ENCODE data around the gene DPYD. TPM values are rescaled to one million over a fixed set of nuclear protein-coding genes. Genes with fewer than 3 reads are reported as not detected.

DPYD gene
- total RNA-seq, 1 donor = 81.9 TPM

DNA sequence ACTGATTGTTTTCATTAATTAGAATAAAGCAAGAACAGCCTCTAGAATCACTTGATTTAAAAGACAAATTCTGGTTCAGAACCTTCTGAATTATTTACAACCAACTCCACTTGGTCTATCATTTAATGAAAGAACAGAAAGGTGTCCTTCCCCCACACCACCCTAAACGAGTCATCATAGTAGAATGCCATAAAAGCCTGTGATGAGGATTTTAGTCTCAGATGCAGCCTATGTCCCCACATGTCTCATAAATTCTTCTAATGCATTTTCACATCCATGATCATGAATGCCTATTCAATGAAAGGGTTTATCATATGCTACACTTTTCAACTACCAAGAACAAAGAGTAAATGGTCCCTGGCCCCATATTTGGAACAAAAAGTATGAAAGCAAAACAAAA lies 508.1 kb downstream of the DPYD start:
- DNase-seq (ENCODE audit: low read depth) = no peak
- H3K4me3 ChIP-seq (ENCODE audit: low read depth, low read length) = no peak overlapping the region
- no peak for TF ChIP-seq CTCF (IDR thresholded peaks at IDR 0.05; ENCODE audit: insufficient read depth, low read length)

GRCh38 chr1:97412166-97412565 lies 508.7 kb downstream of the DPYD start:
- no peak overlapping the region for H3K4me3 ChIP-seq (ENCODE audit: low read depth, low read length)
- TF ChIP-seq CTCF (IDR thresholded peaks at IDR 0.05; ENCODE audit: insufficient read depth, low read length) = no peak
- DNase-seq (ENCODE audit: low read depth) = peak; percentile 28

- no peak for TF ChIP-seq CTCF (IDR thresholded peaks at IDR 0.05; ENCODE audit: insufficient read depth, low read length)
- H3K4me3 ChIP-seq (ENCODE audit: low read depth, low read length) = no peak overlapping the region
- peak; percentile 19 for DNase-seq (ENCODE audit: low read depth)
Measured at GRCh38 chr1:97396463-97396862, 524.4 kb downstream of the DPYD start.

- no peak for TF ChIP-seq CTCF (IDR thresholded peaks at IDR 0.05; ENCODE audit: insufficient read depth, low read length)
- H3K4me3 ChIP-seq (ENCODE audit: low read depth, low read length) = no peak overlapping the region
- peak; percentile 53 for DNase-seq (ENCODE audit: low read depth)
Measured at GRCh38 chr1:97392701-97393100, 528.1 kb downstream of the DPYD start.

DNA sequence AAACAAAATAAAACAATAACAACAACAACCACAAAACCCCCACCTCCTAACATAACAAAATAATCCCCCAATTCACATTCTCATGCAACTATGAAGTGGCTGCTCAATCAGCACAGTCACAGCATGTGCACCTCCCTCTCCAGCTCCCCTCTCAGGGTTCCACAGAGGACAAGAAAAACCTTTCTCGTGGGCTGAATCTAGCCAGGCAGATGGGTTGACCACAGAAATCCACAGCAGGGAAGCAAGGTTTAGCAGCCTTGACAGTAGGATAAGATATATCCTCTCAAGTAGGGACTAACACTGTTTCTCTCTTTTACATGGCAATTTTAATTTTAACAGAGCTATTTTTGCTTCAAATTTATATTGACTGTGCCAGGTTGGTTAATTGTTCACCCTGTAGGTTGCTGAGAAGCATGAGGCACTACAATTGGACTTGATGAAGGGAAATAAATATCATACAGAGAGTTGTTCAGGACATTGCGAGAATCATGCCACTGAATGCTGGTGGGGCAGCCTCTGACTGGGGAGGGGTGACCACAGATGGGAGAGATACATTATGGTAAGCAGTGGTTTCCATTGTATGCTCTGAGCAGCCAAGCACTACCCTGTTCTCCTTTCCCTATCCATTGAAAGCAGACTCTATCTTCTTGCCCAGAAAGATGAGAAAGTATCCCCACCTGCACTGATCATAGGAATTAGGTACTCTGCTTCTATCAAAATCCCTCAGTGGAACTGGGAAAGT lies 535.1 kb downstream of the DPYD start:
- no peak for DNase-seq (ENCODE audit: low read depth)
- TF ChIP-seq CTCF (IDR thresholded peaks at IDR 0.05; ENCODE audit: insufficient read depth, low read length) = no peak
- no peak overlapping the region for H3K4me3 ChIP-seq (ENCODE audit: low read depth, low read length)

- TF ChIP-seq CTCF (IDR thresholded peaks at IDR 0.05; ENCODE audit: insufficient read depth, low read length) = no peak
- peak; percentile 97 for DNase-seq (ENCODE audit: low read depth)
- no peak overlapping the region for H3K4me3 ChIP-seq (ENCODE audit: low read depth, low read length)
Measured at GRCh38 chr1:97384294-97384968, 536.4 kb downstream of the DPYD start.
